GM06990 (cell line): Measurements from ENCODE around the gene BEST2.
A peak's percentile ranks its signal among the peaks of the same experiment; 100 is the strongest.

Experiments
- DNase-seq: peaks from one replicate; pipeline ENCODE4 v3.0.0-alpha.2; 2011; ENCODE audit not compliant: insufficient read length; ENCODE audit errors: extremely low read depth
- H3K27me3 ChIP-seq: replicated peaks from 2 replicates; pipeline ENCODE4 v1.6.0; 2011; ENCODE audit warnings: low read length; ENCODE audit not compliant: control insufficient read depth, insufficient read depth
- H3K36me3 ChIP-seq: 2 replicates; pipeline ENCODE4 v1.5.1; 2011; ENCODE audit warnings: low read length; ENCODE audit not compliant: control insufficient read depth, insufficient read depth
- H3K4me3 ChIP-seq: replicated peaks from 2 replicates; pipeline ENCODE4 v1.5.1; 2011; ENCODE audit warnings: low read depth, mild to moderate bottlenecking, control low read depth, low read length
- CTCF ChIP-seq: IDR thresholded peaks from 2 replicates; pipeline ENCODE4 v1.5.1; 2011; ENCODE audit warnings: low read length, control low read depth, mild to moderate bottlenecking, inconsistent platforms; ENCODE audit not compliant: insufficient read depth, poor library complexity, severe bottlenecking

The BEST2 gene

GRCh38 chr19:12726988-12727316 is 24.6 kb upstream of the BEST2 start:
- peaks cover 22% of the 10 kb centered on the region for H3K36me3 ChIP-seq
- DNase-seq = no peak

GRCh38 chr19:12727745-12728433 is 23.7 kb upstream of the BEST2 start:
- no peak overlapping the region for H3K4me3 ChIP-seq
- no peaks in the 10 kb centered on the region for H3K27me3 ChIP-seq
- no peak for TF ChIP-seq CTCF
- DNase-seq = no peak
- peaks cover 22% of the 10 kb centered on the region for H3K36me3 ChIP-seq

More at GRCh38 chr19:12726988-12727316, 24.6 kb upstream of the BEST2 start:
- no peak overlapping the region for H3K4me3 ChIP-seq
- no peaks in the 10 kb centered on the region for H3K27me3 ChIP-seq
- TF ChIP-seq CTCF = no peak

GRCh38 chr19:12730064-12730463 is 21.5 kb upstream of the BEST2 start:
- DNase-seq = no peak
- Histone ChIP-seq H3K36me3 (peaks cover 22% of the 10 kb centered on the region), H3K4me3 (no peak overlapping the region), H3K27me3 (no peaks in the 10 kb centered on the region)
- TF ChIP-seq CTCF = no peak

- H3K36me3 ChIP-seq = peaks cover 22% of the 10 kb centered on the region
- no peak for TF ChIP-seq CTCF
- DNase-seq = no peak
- no peak overlapping the region for H3K4me3 ChIP-seq
- no peaks in the 10 kb centered on the region for H3K27me3 ChIP-seq
These were observed 20.3 kb upstream of the BEST2 start for GRCh38 chr19:12731337-12731736.

GRCh38 chr19:12733369-12734214 is 18.0 kb upstream of the BEST2 start:
- peak; percentile 81 for TF ChIP-seq CTCF
- H3K4me3 ChIP-seq = peak overlapping the region; percentile 83
- no peak for DNase-seq
- peaks cover 18% of the 10 kb centered on the region for H3K36me3 ChIP-seq
- H3K27me3 ChIP-seq = no peaks in the 10 kb centered on the region
